SK-N-MC (cell line): Measurements from ENCODE around the gene TAL1.

ENCODE experiments used
- EZH2 ChIP-seq: fragments of 200-600 bp; sonication (generic); IDR thresholded peaks from one replicate; pipeline ENCODE4 v1.6.1; 2017; ENCODE audit warnings: antibody characterized with exemption
- FOXP2 ChIP-seq: optimal IDR thresholded peaks from 2 replicates; pipeline ENCODE3; 2011; ENCODE audit warnings: mild to moderate bottlenecking, moderate library complexity; ENCODE audit not compliant: insufficient read depth; ENCODE audit errors: extremely low read length, control extremely low read depth
- POLR2AphosphoS5 ChIP-seq: IDR thresholded peaks from 2 replicates; pipeline ENCODE4 v1.6.1; 2012; ENCODE audit warnings: mild to moderate bottlenecking, low read depth, low read length, borderline replicate concordance

GRCh38 chr1:47214549-47214948, 17.5 kb downstream of the TAL1 start:
- TF ChIP-seq POLR2AphosphoS5 (no peak), EZH2 (no peak), FOXP2 (no peak)
